ENCODE measurements around the gene ZBTB11.

DNA sequence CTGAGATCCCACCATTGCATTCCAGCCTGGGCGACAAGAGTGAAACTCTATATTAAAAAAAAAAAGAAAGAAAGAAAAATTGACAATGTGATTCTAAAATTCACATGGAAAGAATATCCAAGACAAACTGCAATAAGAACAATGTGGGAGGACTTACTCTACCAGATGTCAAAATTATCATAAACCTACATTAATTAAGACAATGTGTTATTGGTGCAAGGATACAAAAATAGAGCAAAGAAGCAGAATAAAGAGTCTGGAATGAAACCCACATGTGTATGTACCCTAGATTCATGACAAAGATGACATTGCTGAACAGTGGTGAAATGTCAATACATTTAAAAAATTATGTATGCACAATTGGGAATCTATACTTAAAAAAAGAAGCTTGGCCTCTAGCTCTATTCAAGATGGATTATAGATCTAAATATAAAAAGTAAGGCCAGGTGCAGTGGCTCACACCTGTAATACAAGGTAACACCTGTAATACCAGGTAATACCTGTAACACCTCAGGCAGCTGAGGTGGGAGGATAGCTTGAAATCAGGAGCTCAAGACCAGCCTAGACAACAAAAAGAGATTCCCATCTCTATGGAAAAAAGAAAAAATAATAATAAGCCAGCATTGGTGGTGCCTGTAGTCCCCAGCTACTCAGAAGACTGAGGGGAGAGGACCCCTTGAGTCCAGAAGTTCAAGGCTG is 45.7 kb downstream of the ZBTB11 start:
- TF ChIP-seq, protein P1, sequence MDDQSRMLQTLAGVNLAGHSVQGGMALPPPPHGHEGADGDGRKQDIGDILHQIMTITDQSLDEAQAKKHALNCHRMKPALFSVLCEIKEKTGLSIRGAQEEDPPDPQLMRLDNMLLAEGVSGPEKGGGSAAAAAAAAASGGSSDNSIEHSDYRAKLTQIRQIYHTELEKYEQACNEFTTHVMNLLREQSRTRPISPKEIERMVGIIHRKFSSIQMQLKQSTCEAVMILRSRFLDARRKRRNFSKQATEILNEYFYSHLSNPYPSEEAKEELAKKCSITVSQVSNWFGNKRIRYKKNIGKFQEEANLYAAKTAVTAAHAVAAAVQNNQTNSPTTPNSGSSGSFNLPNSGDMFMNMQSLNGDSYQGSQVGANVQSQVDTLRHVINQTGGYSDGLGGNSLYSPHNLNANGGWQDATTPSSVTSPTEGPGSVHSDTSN (IDR thresholded peaks at IDR 0.05), result no peak
- TF ChIP-seq, protein P2, sequence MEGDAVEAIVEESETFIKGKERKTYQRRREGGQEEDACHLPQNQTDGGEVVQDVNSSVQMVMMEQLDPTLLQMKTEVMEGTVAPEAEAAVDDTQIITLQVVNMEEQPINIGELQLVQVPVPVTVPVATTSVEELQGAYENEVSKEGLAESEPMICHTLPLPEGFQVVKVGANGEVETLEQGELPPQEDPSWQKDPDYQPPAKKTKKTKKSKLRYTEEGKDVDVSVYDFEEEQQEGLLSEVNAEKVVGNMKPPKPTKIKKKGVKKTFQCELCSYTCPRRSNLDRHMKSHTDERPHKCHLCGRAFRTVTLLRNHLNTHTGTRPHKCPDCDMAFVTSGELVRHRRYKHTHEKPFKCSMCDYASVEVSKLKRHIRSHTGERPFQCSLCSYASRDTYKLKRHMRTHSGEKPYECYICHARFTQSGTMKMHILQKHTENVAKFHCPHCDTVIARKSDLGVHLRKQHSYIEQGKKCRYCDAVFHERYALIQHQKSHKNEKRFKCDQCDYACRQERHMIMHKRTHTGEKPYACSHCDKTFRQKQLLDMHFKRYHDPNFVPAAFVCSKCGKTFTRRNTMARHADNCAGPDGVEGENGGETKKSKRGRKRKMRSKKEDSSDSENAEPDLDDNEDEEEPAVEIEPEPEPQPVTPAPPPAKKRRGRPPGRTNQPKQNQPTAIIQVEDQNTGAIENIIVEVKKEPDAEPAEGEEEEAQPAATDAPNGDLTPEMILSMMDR (IDR thresholded peaks at IDR 0.05), result no peak
- TF ChIP-seq RAD21 (IDR thresholded peaks at IDR 0.05; ENCODE audit: low read length), result no peak
- no peak for TF ChIP-seq GABPA (IDR thresholded peaks at IDR 0.05; ENCODE audit: low read depth)
- no peak for TF ChIP-seq POLR2AphosphoS5 (IDR thresholded peaks at IDR 0.05; ENCODE audit: low read depth, low read length)
- TF ChIP-seq, protein P3, sequence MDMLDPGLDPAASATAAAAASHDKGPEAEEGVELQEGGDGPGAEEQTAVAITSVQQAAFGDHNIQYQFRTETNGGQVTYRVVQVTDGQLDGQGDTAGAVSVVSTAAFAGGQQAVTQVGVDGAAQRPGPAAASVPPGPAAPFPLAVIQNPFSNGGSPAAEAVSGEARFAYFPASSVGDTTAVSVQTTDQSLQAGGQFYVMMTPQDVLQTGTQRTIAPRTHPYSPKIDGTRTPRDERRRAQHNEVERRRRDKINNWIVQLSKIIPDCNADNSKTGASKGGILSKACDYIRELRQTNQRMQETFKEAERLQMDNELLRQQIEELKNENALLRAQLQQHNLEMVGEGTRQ (IDR thresholded peaks at IDR 0.05; ENCODE audit: borderline replicate concordance, low read depth, low read length), result no peak
- TF ChIP-seq GATA2 (CRISPR knock-in tag; IDR thresholded peaks at IDR 0.05), result no peak
- TF ChIP-seq EP300 (IDR thresholded peaks at IDR 0.05; ENCODE audit: borderline replicate concordance in 1 of 2, low read depth in 1 of 2, low read length in 1 of 2), result no peak
